ENCODE measurements around the gene SLC16A12.

DNA sequence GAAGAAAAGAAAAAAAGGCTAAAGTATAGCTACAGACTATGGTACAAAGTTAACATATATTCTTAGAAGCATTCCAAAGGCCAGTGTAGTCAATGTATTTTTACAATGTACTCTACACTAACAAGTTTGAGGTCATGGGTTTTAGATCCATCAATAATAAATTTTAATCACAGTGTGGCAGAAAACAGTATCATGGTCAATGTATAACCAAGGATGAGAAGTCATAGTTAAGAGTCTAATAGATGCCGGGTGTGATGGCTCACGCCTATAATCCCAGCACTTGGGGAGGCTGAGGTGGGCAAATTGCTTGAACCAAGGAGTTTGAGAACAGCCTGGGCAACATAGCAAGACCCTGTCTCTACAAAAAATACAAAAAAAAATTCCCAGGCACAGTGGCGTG, 53.1 kb downstream of the SLC16A12 start:
- no peak for TF ChIP-seq SPI1 (IDR thresholded peaks at IDR 0.05; ENCODE audit: low read depth, low read length)
- no peak for TF ChIP-seq POLR2AphosphoS5 (IDR thresholded peaks at IDR 0.05; ENCODE audit: low read depth, low read length)
